Cardiac fibroblast (primary cell): ENCODE results near the gene HIVEP2.

ENCODE experiments used
- DNase-seq, 2 donors: peaks; one replicate each; pipeline versions ENCODE4 v3.0.0 to v3.0.0-alpha.2; 2010; ENCODE audit warnings: low read depth in 2 of 2
- H3K4me3 ChIP-seq, 2 donors: replicated peaks in 1 of 2; 1 replicate in 1 of 2; 2 replicates in 1 of 2; pipeline ENCODE4 v1.5.1; 2011; ENCODE audit warnings: low read depth in 2 of 2, low read length in 2 of 2, mild to moderate bottlenecking in 2 of 2, moderate library complexity in 1 of 2
- CTCF ChIP-seq: IDR thresholded peaks from one replicate; pipeline ENCODE4 v1.5.1; 2011; ENCODE audit warnings: low read depth, mild to moderate bottlenecking, low read length, inconsistent platforms

The HIVEP2 gene

GRCh38 chr6:142714951-142715785 lies 229.8 kb downstream of the HIVEP2 start:
- no peak for DNase-seq
- no peak for TF ChIP-seq CTCF
- no peak overlapping the region for H3K4me3 ChIP-seq

GRCh38 chr6:142713959-142714358 lies 231.0 kb downstream of the HIVEP2 start:
- DNase-seq, result no peak
- H3K4me3 ChIP-seq, result no peak overlapping the region
- no peak for TF ChIP-seq CTCF

GRCh38 chr6:142712231-142712630 lies 232.7 kb downstream of the HIVEP2 start:
- DNase-seq, result peak in 1 of 2 donors; percentile 36
- no peak for TF ChIP-seq CTCF
- no peak overlapping the region for H3K4me3 ChIP-seq

DNA sequence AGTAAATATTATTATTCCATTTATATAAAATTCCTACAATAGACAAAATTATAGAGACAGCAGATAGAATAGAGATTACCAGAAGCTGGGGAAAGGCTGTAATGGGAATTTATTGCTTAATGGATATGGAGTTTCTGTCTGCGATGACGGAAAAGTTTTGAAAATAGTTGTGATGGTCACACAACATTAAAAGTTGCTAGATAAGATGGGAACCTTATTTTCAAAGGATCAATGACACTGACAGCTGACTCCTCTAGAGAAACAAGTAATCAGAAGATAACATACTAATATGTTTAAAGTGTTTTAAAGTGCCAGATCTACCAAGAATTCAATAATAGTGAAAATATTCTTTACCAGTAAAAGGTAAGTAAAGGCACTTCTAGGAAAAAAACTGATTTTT lies 236.3 kb downstream of the HIVEP2 start:
- no peak for TF ChIP-seq CTCF
- H3K4me3 ChIP-seq, result no peak overlapping the region

DNA sequence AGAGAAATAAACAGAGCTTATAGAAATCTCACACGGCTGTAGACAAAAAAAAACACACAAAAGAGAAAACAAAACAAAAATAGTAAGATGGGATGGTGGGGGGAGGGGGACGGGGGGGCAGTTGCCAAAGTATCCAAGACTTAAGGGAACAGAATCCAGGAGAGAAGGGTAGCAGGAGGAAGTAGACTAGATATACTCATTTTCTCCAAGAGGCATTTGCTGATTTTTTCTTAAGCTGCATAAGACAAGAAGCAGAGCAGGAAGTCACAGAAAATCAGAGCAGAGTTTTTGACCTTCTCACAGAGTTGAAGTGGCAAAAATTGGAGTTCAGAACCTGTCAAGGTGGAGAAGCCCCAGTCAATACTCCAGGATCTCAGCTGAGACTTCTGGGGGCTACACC lies 237.7 kb downstream of the HIVEP2 start:
- TF ChIP-seq CTCF, result no peak
- H3K4me3 ChIP-seq, result no peak overlapping the region
- no peak for DNase-seq

More for the DNA sequence above, 236.3 kb downstream of the HIVEP2 start:
- DNase-seq, result no peak

DNA sequence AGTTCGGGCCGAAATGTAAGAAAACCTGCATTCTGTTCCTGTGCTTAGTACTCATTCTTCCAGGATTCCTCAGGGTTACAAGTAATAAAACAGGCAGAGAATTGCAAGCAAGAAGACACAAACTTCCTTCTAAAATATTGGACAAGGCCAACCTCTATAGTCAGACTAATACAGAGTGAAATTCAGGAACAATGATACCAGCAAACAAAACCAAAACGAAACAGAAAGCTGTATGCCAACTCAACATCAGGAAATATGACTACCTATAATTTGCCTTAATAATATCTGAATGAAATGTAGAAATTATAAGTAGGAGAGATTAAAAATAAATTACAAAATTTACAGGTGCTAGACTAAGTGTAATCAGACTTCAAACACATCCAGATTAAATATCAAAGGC lies 238.8 kb downstream of the HIVEP2 start:
- H3K4me3 ChIP-seq, result no peak overlapping the region
- no peak for DNase-seq
- no peak for TF ChIP-seq CTCF

DNA sequence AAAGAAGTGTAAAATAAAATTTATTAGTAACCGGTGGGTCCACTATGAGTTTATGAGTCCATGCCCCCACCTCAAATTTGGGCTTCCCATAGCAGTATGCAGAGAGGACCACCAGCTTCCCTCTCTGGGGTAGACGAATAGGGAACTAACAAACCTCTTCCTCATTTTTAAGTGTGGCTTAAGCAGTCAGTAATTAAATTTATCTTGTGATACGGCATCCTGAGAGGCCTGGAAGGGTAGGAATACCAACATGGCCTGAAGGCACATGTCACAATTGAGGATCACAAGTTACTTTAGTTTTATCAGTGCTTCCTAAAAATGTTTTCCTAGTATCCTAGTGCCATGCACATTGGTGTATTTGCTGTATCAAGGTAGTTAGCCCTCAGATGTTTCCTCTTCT lies 239.9 kb downstream of the HIVEP2 start:
- H3K4me3 ChIP-seq, result no peak overlapping the region
- TF ChIP-seq CTCF, result no peak
- DNase-seq, result no peak
